ENCODE results near the gene IRF6.

IRF6 gene

DNA sequence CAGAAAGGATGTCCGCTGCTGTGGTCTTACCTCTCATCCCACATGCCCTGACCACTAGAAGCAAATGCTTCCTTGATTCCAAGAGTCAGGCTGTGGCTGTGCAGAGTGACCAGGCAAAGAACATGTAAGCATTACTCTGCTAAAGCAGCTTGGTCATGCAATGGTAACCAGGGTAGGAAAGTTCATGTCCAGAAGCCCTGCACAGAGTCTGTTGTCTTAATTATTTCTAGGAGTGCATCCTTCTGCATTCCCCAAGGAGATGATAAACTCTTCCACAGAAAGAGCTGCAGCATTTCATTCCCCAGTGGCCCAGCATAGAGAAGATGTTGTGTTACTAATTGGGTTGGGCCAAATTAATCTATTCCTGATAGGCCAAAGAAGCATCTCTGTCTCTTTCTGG, 11.7 kb upstream of the IRF6 start:
- H3K4me1 ChIP-seq (ENCODE audit: control insufficient read depth, insufficient read depth, low read length) = no peaks in the 10 kb centered on the region
- H3K4me3 ChIP-seq (ENCODE audit: low read length) = no peak overlapping the region
- no peaks in the 10 kb centered on the region for H3K36me3 ChIP-seq (ENCODE audit: control insufficient read depth, insufficient read depth, low read length)
- no peak overlapping the region for H3K9ac ChIP-seq (ENCODE audit: low read length)
- H3K9me3 ChIP-seq (ENCODE audit: control insufficient read depth, low read length) = no peaks in the 10 kb centered on the region
- no peaks in the 10 kb centered on the region for H3K27me3 ChIP-seq (ENCODE audit: control insufficient read depth, insufficient read depth, low read length)

DNA sequence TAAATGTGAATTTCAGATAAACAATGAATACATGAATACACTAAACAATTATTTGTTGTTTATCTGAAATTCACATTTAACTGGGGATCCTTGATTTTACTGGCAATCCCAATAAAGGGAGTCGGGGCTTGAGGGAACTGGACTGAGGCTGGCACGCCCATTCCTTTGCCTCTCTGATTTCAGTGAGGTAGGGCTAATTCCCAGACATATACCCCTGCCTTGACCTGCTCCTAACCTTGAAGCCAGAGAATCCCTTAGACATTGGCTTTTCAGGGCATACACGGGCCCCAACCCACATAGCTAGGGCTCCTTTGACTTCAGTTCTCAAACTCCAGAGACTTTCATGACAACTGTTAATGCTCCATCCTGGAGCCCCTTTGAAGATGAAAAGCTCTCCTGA, 11.0 kb upstream of the IRF6 start:
- Histone ChIP-seq H3K27me3 (ENCODE audit: control insufficient read depth, insufficient read depth, low read length) (no peaks in the 10 kb centered on the region), H3K9ac (ENCODE audit: low read length) (no peak overlapping the region), H3K4me1 (ENCODE audit: control insufficient read depth, insufficient read depth, low read length) (no peaks in the 10 kb centered on the region), H3K36me3 (ENCODE audit: control insufficient read depth, insufficient read depth, low read length) (no peaks in the 10 kb centered on the region), H3K4me3 (ENCODE audit: low read length) (no peak overlapping the region), H3K9me3 (ENCODE audit: control insufficient read depth, low read length) (no peaks in the 10 kb centered on the region)

DNA sequence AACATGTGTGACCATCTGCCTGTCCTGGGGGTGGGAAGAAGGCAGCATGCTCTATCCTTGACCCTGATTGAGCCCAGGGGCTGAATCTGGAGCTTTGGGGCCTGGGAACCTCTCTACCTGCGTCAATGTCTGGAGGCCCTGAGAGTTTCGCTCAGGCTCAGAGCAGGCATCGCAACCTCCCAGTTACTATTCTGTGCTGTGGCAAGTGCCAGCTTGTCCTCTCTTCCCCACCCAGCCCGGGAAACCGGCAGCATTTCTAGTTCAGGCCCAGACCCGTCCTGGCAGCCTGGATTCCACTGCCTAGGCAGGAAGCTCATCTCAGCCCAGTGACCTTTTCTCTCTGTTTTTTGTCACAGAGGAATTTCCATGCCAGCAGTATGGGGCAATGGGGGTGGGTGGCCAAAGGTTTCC, 10.0 kb upstream of the IRF6 start:
- Histone ChIP-seq H3K4me3 (ENCODE audit: low read length) (no peak overlapping the region), H3K36me3 (ENCODE audit: control insufficient read depth, insufficient read depth, low read length) (no peaks in the 10 kb centered on the region), H3K9ac (ENCODE audit: low read length) (no peak overlapping the region), H3K27me3 (ENCODE audit: control insufficient read depth, insufficient read depth, low read length) (no peaks in the 10 kb centered on the region), H3K9me3 (ENCODE audit: control insufficient read depth, low read length) (no peaks in the 10 kb centered on the region), H3K4me1 (ENCODE audit: control insufficient read depth, insufficient read depth, low read length) (no peaks in the 10 kb centered on the region)

GRCh38 chr1:209815490-209815889, 9.5 kb upstream of the IRF6 start:
- Histone ChIP-seq H3K4me1 (ENCODE audit: control insufficient read depth, insufficient read depth, low read length) (no peaks in the 10 kb centered on the region), H3K9ac (ENCODE audit: low read length) (no peak overlapping the region), H3K36me3 (ENCODE audit: control insufficient read depth, insufficient read depth, low read length) (no peaks in the 10 kb centered on the region), H3K4me3 (ENCODE audit: low read length) (no peak overlapping the region), H3K27me3 (ENCODE audit: control insufficient read depth, insufficient read depth, low read length) (no peaks in the 10 kb centered on the region), H3K9me3 (ENCODE audit: control insufficient read depth, low read length) (no peaks in the 10 kb centered on the region)

DNA sequence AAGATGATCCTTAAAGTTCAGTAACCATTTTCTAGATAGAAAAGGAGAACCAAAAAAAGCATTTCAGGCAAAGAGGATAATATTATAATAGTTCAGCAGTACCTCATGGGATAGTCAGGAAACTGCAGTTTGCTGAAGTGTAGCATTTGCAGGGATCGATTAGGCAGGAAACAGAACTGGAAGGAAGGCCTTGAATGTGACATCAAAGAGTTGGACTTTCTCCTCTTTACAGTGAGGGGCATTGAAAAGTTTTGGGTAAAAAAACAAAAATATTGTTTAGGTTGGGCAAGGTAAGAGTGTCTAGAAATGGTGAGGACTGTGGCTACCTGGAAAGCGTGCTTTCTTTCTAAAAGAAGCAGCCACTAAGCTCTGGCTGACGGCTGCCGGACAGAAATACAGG, 8.0 kb upstream of the IRF6 start:
- Histone ChIP-seq H3K9me3 (ENCODE audit: control insufficient read depth, low read length) (no peaks in the 10 kb centered on the region), H3K36me3 (ENCODE audit: control insufficient read depth, insufficient read depth, low read length) (no peaks in the 10 kb centered on the region), H3K4me3 (ENCODE audit: low read length) (no peak overlapping the region), H3K27me3 (ENCODE audit: control insufficient read depth, insufficient read depth, low read length) (no peaks in the 10 kb centered on the region), H3K4me1 (ENCODE audit: control insufficient read depth, insufficient read depth, low read length) (no peaks in the 10 kb centered on the region), H3K9ac (ENCODE audit: low read length) (no peak overlapping the region)

- Histone ChIP-seq H3K36me3 (ENCODE audit: control insufficient read depth, insufficient read depth, low read length) (no peaks in the 10 kb centered on the region), H3K4me1 (ENCODE audit: control insufficient read depth, insufficient read depth, low read length) (peaks cover 16% of the 10 kb centered on the region), H3K27me3 (ENCODE audit: control insufficient read depth, insufficient read depth, low read length) (no peaks in the 10 kb centered on the region), H3K9ac (ENCODE audit: low read length) (no peak overlapping the region), H3K9me3 (ENCODE audit: control insufficient read depth, low read length) (no peaks in the 10 kb centered on the region), H3K4me3 (ENCODE audit: low read length) (no peak overlapping the region)
Measured at GRCh38 chr1:209810783-209811182, 4.8 kb upstream of the IRF6 start.

GRCh38 chr1:209809611-209810010, 3.7 kb upstream of the IRF6 start:
- Histone ChIP-seq H3K9me3 (ENCODE audit: control insufficient read depth, low read length) (no peaks in the 10 kb centered on the region), H3K36me3 (ENCODE audit: control insufficient read depth, insufficient read depth, low read length) (no peaks in the 10 kb centered on the region)

GRCh38 chr1:209808059-209808581, 2.2 kb upstream of the IRF6 start:
- H3K9me3 ChIP-seq (ENCODE audit: control insufficient read depth, low read length) = no peaks in the 10 kb centered on the region
- H3K9ac ChIP-seq (ENCODE audit: low read length) = no peak overlapping the region
- H3K4me3 ChIP-seq (ENCODE audit: low read length) = no peak overlapping the region
- H3K36me3 ChIP-seq (ENCODE audit: control insufficient read depth, insufficient read depth, low read length) = no peaks in the 10 kb centered on the region
- H3K4me1 ChIP-seq (ENCODE audit: control insufficient read depth, insufficient read depth, low read length) = peaks cover 31% of the 10 kb centered on the region
- H3K27me3 ChIP-seq (ENCODE audit: control insufficient read depth, insufficient read depth, low read length) = no peaks in the 10 kb centered on the region

More at GRCh38 chr1:209809611-209810010, 3.7 kb upstream of the IRF6 start:
- no peak overlapping the region for H3K9ac ChIP-seq (ENCODE audit: low read length)
- H3K27me3 ChIP-seq (ENCODE audit: control insufficient read depth, insufficient read depth, low read length) = no peaks in the 10 kb centered on the region
- H3K4me1 ChIP-seq (ENCODE audit: control insufficient read depth, insufficient read depth, low read length) = peaks cover 19% of the 10 kb centered on the region
- no peak overlapping the region for H3K4me3 ChIP-seq (ENCODE audit: low read length)

GRCh38 chr1:209807509-209807908, 1.6 kb upstream of the IRF6 start:
- no peak overlapping the region for H3K9ac ChIP-seq (ENCODE audit: low read length)
- no peaks in the 10 kb centered on the region for H3K36me3 ChIP-seq (ENCODE audit: control insufficient read depth, insufficient read depth, low read length)
- no peaks in the 10 kb centered on the region for H3K27me3 ChIP-seq (ENCODE audit: control insufficient read depth, insufficient read depth, low read length)
- no peaks in the 10 kb centered on the region for H3K9me3 ChIP-seq (ENCODE audit: control insufficient read depth, low read length)
- no peak overlapping the region for H3K4me3 ChIP-seq (ENCODE audit: low read length)
- peaks cover 37% of the 10 kb centered on the region for H3K4me1 ChIP-seq (ENCODE audit: control insufficient read depth, insufficient read depth, low read length)

DNA sequence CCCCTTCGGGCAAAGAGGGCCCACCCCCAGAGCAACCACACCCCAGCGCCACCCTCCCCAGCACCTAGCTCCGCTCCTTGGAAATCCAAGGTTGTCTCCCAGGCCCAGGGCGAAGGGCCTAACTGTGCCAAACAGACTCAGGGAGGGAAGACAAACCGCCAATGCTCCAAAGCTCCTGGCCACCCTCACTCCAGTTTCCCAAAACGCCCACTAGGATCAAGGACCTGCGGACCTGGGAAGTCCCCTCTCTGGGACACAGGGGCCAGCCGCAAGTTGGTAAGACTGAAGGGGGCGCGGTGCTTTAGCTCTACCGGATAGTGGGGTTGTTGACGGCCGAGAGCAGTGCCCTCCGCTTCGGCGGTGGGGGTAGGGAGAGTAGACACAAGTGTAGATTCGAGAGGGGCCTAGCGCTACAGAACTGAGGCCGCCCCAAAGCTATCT, 581 bp downstream of the IRF6 start:
- peaks cover 4% of the 10 kb centered on the region for H3K36me3 ChIP-seq (ENCODE audit: control insufficient read depth, insufficient read depth, low read length)
- peaks cover 50% of the 10 kb centered on the region for H3K4me1 ChIP-seq (ENCODE audit: control insufficient read depth, insufficient read depth, low read length)
- H3K27me3 ChIP-seq (ENCODE audit: control insufficient read depth, insufficient read depth, low read length) = no peaks in the 10 kb centered on the region
- no peaks in the 10 kb centered on the region for H3K9me3 ChIP-seq (ENCODE audit: control insufficient read depth, low read length)
- peak overlapping the region; percentile 99 for H3K9ac ChIP-seq (ENCODE audit: low read length)
- peak overlapping the region; percentile 93 for H3K4me3 ChIP-seq (ENCODE audit: low read length)

DNA sequence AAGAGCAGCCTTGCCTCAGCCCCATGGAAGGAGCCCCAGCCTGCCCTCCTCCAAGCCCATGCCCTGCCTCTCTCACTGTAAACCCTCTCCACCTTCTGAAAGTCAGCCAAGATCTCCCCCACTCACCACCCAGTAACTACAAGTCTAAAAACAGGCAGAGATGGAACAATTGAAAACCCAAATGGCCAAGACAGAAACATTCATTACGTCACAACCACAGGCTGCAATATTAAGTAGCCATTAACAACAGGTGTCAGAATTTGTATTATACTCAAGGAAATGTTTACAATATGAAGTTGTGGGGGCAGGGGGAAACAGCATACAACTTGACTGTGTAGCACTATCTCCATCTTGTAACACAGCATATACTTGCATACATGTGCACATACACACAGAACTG, 2.4 kb downstream of the IRF6 start:
- Histone ChIP-seq H3K36me3 (ENCODE audit: control insufficient read depth, insufficient read depth, low read length) (peaks cover 10% of the 10 kb centered on the region), H3K9ac (ENCODE audit: low read length) (no peak overlapping the region), H3K4me1 (ENCODE audit: control insufficient read depth, insufficient read depth, low read length) (peaks cover 50% of the 10 kb centered on the region), H3K4me3 (ENCODE audit: low read length) (no peak overlapping the region), H3K27me3 (ENCODE audit: control insufficient read depth, insufficient read depth, low read length) (no peaks in the 10 kb centered on the region), H3K9me3 (ENCODE audit: control insufficient read depth, low read length) (no peaks in the 10 kb centered on the region)

DNA sequence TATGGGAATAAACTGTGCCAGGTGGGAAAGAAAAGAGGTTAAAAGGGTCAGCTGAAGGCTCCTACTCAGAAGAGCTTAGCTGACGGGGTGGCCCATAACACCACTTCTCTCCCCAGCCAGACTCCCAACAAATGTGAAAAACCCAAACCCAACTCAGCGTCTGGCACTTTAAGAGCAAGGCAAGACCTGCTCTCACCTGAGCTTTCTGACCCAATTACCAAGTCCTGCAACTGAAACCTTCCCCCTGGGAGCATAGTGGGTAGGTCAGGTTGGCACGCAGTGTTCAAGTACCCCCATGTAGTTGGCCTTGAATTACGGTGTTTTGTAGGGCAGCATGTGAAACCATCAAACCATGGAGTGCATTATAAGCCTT, 3.2 kb downstream of the IRF6 start:
- no peaks in the 10 kb centered on the region for H3K9me3 ChIP-seq (ENCODE audit: control insufficient read depth, low read length)
- no peak overlapping the region for H3K9ac ChIP-seq (ENCODE audit: low read length)
- peaks cover 10% of the 10 kb centered on the region for H3K36me3 ChIP-seq (ENCODE audit: control insufficient read depth, insufficient read depth, low read length)
- H3K27me3 ChIP-seq (ENCODE audit: control insufficient read depth, insufficient read depth, low read length) = no peaks in the 10 kb centered on the region
- peaks cover 44% of the 10 kb centered on the region for H3K4me1 ChIP-seq (ENCODE audit: control insufficient read depth, insufficient read depth, low read length)
- no peak overlapping the region for H3K4me3 ChIP-seq (ENCODE audit: low read length)

DNA sequence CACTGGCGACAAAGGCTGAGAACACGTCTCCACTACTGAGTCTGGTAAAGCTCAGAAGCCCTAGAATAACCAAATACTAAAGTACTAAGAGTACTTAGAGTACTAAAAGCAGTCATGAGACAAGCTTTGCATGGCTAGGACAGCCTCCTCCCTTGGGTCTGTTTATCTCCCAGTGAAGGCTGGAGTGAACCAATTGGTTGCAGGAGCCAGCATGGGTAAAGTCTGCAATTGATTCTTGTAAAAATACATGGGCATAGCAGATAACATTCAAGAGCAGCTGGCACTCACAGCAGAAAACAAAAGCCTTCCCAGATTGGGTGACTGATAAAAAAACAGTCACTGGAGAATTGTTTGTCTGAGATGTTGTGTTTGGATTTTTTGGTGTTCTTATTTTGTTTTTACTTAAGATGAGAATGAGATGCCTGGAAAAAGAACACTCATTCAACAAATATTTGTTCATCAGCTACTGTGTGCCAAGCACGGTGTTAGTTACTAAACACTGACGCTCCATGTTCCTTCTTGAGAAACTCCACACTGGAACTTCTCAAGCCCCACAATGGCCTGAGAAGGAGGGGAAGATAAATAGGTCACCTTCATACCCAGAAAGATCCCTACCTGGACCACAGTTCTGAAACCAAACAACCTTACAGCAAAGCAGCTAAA, 3.7 kb downstream of the IRF6 start:
- Histone ChIP-seq H3K4me3 (ENCODE audit: low read length) (no peak overlapping the region), H3K4me1 (ENCODE audit: control insufficient read depth, insufficient read depth, low read length) (peaks cover 40% of the 10 kb centered on the region), H3K9me3 (ENCODE audit: control insufficient read depth, low read length) (no peaks in the 10 kb centered on the region), H3K27me3 (ENCODE audit: control insufficient read depth, insufficient read depth, low read length) (no peaks in the 10 kb centered on the region), H3K36me3 (ENCODE audit: control insufficient read depth, insufficient read depth, low read length) (peaks cover 10% of the 10 kb centered on the region), H3K9ac (ENCODE audit: low read length) (peak overlapping the region; percentile 42)
